K562 (cell line): Measurements from ENCODE around the gene SUPT5H. TPM values are rescaled to one million over a fixed set of nuclear protein-coding genes. Genes with fewer than 3 reads are reported as not detected.

ENCODE experiments used
- ARID3A ChIP-seq: IDR thresholded peaks from 2 replicates; pipeline ENCODE4 v1.6.1; 2012; ENCODE audit warnings: low read depth, low read length, improper control_type of control experiment, borderline replicate concordance
- ELF2 ChIP-seq: fragments of 250-450 bp; sonication (Bioruptor Pico); IDR thresholded peaks from 2 replicates; pipeline ENCODE4 v1.5.0; 2021; ENCODE audit warnings: mild to moderate bottlenecking
- FOXA3 ChIP-seq, 2 experiments: fragments of 450-650 bp in 1 of 2; sonication (generic) in 1 of 2; formaldehyde crosslinking; IDR thresholded peaks in 1 of 2; conservative IDR thresholded peaks in 1 of 2; 2 replicates each; pipeline versions ENCODE4 v1.4.0 to v1.8.0; 2020 to 2022; ENCODE audit warnings: mild to moderate bottlenecking in 2 of 2, missing genetic modification reagents in 1 of 2
- HMG20A ChIP-seq: fragments of 450-650 bp; formaldehyde crosslinking; conservative IDR thresholded peaks from 2 replicates; pipeline ENCODE4 v1.4.0; 2020; ENCODE audit warnings: mild to moderate bottlenecking, mixed read lengths
- KAT7 ChIP-seq: sonication (generic); formaldehyde crosslinking; IDR thresholded peaks from 2 replicates; pipeline ENCODE4 v1.8.0; 2022; ENCODE audit warnings: missing genetic modification reagents, mild to moderate bottlenecking, borderline replicate concordance
- PHF21A ChIP-seq: fragments of 450-650 bp; IDR thresholded peaks from 2 replicates; pipeline ENCODE4 v1.6.1; 2017; ENCODE audit warnings: low read depth, borderline replicate concordance
- PTBP1 ChIP-seq: fragments of 200-400 bp; formaldehyde crosslinking; IDR thresholded peaks from 2 replicates; pipeline ENCODE4 v1.6.1; 2017; ENCODE audit warnings: low read depth, low read length
- RB1 ChIP-seq: fragments of 450-650 bp; IDR thresholded peaks from 2 replicates; pipeline ENCODE4 v1.6.1; 2017; ENCODE audit warnings: low read depth, mild to moderate bottlenecking
- RREB1 ChIP-seq: fragments of 250-450 bp; sonication (Bioruptor Pico); IDR thresholded peaks from 2 replicates; pipeline ENCODE4 v1.4.0; 2020
- XRCC4 ChIP-seq: IDR thresholded peaks from one replicate; pipeline ENCODE4 v1.6.1; 2011; ENCODE audit not compliant: insufficient read depth, insufficient read length; ENCODE audit errors: extremely low read depth
- XRCC5 ChIP-seq: fragments of 200-400 bp; formaldehyde crosslinking; IDR thresholded peaks from 2 replicates; pipeline ENCODE4 v1.6.1; 2017; ENCODE audit warnings: low read depth, mild to moderate bottlenecking, low read length
- ZNF24 ChIP-seq: fragments of 450-650 bp; IDR thresholded peaks from 2 replicates; pipeline ENCODE4 v1.6.1; 2016
- ZNF518B ChIP-seq: fragments of 250-450 bp; sonication (Bioruptor Pico); IDR thresholded peaks from 2 replicates; pipeline ENCODE4 v1.5.0; 2021; ENCODE audit warnings: mild to moderate bottlenecking, moderate library complexity
- ZNF655 ChIP-seq: fragments of 250-450 bp; sonication (Bioruptor Pico); IDR thresholded peaks from 2 replicates; pipeline ENCODE4 v1.5.0; 2021
- polyA plus RNA-seq, 8 experiments: library from polyadenylated mRNA; depleted of rRNA in 4 of 8; stranded (reverse) in 5 of 8; unstranded in 3 of 8; fragments of >200 nt; fragmentation: Nextera tagmentation in 2 of 8; fragmentation: Illumina TruSeq in 1 of 8; extraction: Ambion mirVana in 2 of 8; extraction: Trizol in 1 of 8; gene quantifications; 2 replicates each; pipeline versions ENCODE4 v1.2.1 to v1.2.3, GENCODE V29; 2011 to 2014; ENCODE audit warnings: inconsistent platforms in 1 of 8, missing spikeins in 1 of 8
- total RNA-seq, 7 experiments: library from RNA; depleted of rRNA in 6 of 7; stranded (reverse); fragments of >200 nt in 6 of 7; fragmentation: Illumina TruSeq in 2 of 7; extraction: Trizol in 2 of 7; gene quantifications; 2 replicates each; pipeline versions ENCODE4 v1.2.1 to v1.2.3, GENCODE V29; 2011 to 2021; ENCODE audit warnings: low replicate concordance in 1 of 7

Gene SUPT5H
- total and polyA plus RNA-seq, 9 of the 15 experiments (the other 6 are each of a cell fraction or from before 2014, with no cell fraction given), result 13.3 to 85.9 (median 35.9) TPM

GRCh38 chr19:39410017-39410830, 35.2 kb upstream of the SUPT5H start (continued):
- TF ChIP-seq RREB1 (CRISPR knock-in tag) (0 out of 2 replicates have a peak, but pooled peaks have one; percentile 41), ARID3A (no peak), HMG20A (CRISPR knock-in tag) (no peak), PTBP1 (peak; percentile 35; the same call in 1 of the 2 replicates), XRCC4 (no peak), ELF2 (CRISPR knock-in tag) (no peak), FOXA3 (CRISPR knock-in tag; conservative IDR thresholded peaks at IDR 0.05 in 1 of 2, IDR thresholded peaks at IDR 0.05 in 1 of 2) (0 out of 4 replicates have a peak, but pooled peaks of 1 of the 2 experiments have one; percentile 17), ZNF655 (CRISPR knock-in tag) (no peak), ZNF518B (CRISPR knock-in tag) (no peak), RB1 (peak; percentile 57), ZNF24 (no peak), PHF21A (peak; percentile 46; the same call in 1 of the 2 replicates), KAT7 (CRISPR knock-in tag) (0 out of 2 replicates have a peak, but pooled peaks have one; percentile 61), XRCC5 (peak; percentile 52; the same call in 1 of the 2 replicates)
